ENCODE measurements around the gene SYT14. TPM values are rescaled to one million over a fixed set of nuclear protein-coding genes. Genes with fewer than 3 reads are reported as not detected.
"Not testable (repeated sequence)": the region's sequence is repeated elsewhere in the genome, so short reads cannot be mapped to it uniquely, and the experiment has no call there.

Gene SYT14
- polyA plus RNA-seq: not detected

DNA sequence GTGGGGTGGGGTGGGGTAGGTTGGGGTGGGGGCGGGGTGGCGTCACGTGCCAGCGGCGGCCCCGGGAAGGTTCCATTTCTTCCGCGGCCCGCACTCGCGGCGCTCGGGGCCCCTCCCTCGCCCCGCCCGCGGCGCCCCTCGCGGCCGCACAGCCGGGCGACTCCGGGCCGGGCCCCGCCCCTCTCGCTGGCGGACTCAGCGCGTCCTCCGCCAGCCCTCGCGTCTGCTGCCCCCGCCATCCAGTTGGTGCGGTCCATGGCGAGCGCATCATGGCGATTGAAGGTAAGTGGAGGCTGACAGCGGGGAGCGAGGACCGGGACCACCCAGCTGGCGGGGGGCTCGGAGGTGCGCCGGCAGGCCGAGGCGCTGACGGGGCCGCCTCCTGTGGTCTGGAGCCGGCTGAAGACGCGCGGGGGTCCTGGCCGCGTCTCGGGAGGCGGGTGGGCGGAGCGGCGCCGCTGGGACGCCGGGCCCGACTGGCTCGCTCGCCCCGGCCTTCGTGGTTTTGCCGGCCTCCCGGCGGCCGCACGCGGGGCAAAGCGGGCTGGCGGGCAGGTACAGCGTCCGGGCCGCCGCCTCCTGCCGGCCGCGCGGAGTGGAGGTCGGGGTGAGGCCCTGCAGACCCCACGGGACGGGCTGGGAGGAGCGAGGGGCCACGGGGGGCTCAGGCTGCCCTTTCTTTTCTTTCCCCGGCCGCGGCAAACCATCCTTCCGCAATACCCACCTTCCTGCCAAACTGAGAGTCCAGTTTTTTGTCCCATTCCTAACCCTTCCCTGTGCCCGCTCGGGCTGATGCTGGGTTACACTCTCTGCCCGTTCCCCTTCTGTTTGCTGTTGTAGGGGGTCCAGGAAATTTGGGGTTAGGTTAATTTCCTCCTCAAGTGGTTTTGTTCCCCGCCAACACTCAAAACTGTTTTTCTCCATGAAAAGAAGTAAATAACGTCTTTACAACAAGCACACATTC, at the start of gene SYT14:
Gene SYT14 (plus strand): TSS at position 222 of the 964 bp plus-strand sequence. CDS start 48 bp downstream, at position 270.
- peaks cover 4 to 8% (median 8%) of the 10 kb centered on the region in 3 donors for H3K4me1 Mint-ChIP-seq
- peaks cover 23% of the 10 kb centered on the region for H3K27me3 Mint-ChIP-seq
- no peak within 1 kb of the TSS for H3K27ac Mint-ChIP-seq
- no peaks in the 10 kb centered on the region for H3K36me3 Mint-ChIP-seq
- H3K4me3 Mint-ChIP-seq: peak within 1 kb of the TSS in 3 of 4 donors; percentile 47 to 88 (median 84)
- peaks cover 1 to 11% (median 4%) of the 10 kb centered on the region in 3 donors for H3K9me3 Mint-ChIP-seq

DNA sequence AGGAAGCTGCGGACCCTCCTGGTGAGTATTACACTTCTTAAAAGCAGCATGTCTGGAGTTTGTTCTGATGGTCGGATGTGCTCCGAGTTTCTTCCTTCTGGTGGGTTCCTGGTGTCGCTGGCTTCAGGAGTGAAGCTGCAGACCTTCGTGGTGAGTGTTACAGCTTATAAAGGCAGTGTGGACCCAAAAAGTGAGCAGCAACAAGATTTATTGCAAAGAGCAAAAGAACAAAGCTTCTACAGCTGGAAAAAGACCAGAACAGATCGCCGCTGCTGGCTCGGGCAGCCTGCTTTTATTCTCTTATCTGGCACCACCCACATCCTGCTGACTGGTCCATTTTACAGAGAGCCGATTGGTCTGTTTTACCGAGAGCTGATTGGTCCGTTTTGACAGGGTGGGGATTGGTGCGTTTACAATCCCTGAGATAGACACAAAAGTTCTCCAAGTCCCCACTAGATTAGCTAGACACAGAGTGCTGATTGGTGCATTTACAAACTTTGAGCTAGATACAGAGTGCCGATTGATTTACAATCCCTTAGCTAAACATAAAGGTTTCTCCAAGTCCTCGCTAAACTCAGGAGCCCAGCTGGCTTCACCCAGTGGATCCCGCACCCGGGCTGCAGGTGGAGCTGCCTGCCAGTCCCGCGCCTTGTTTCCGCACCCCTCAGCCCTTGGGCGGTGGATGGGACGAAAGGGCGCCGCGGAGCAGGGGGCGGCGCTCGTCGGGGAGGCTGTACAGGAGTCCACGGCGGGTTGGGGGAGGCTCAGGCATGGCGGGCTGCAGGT, 49.5 kb upstream of the SYT14 start:
- not testable (repeated sequence) for H3K4me1 Mint-ChIP-seq, H3K27ac Mint-ChIP-seq, H3K4me3 Mint-ChIP-seq, H3K27me3 Mint-ChIP-seq, H3K36me3 Mint-ChIP-seq, H3K9me3 Mint-ChIP-seq

DNA sequence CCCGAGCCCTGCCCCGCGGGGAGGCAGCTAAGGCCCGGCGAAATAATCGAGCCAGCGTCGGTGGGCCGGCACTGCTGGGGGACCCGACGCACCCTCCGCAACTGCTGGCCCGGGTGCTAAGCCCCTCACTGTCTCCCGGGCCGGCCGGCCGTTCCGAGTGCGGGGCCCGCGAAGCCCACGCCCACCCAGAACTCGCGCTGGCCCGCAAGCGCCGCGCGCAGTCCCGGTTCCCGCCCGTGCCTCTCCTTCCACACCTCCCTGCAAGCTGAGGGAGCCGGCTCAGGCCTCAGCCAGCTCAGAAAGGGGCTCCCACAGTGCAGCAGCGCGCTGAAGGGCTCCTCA, 49.0 kb upstream of the SYT14 start:
- Mint-ChIP-seq H3K36me3 (peaks cover 1% of the 10 kb centered on the region), H3K4me1 (no peaks in the 10 kb centered on the region), H3K9me3 (no peaks in the 10 kb centered on the region), H3K4me3 (no peak overlapping the region), H3K27ac (no peak overlapping the region), H3K27me3 (peaks cover 6% of the 10 kb centered on the region)

DNA sequence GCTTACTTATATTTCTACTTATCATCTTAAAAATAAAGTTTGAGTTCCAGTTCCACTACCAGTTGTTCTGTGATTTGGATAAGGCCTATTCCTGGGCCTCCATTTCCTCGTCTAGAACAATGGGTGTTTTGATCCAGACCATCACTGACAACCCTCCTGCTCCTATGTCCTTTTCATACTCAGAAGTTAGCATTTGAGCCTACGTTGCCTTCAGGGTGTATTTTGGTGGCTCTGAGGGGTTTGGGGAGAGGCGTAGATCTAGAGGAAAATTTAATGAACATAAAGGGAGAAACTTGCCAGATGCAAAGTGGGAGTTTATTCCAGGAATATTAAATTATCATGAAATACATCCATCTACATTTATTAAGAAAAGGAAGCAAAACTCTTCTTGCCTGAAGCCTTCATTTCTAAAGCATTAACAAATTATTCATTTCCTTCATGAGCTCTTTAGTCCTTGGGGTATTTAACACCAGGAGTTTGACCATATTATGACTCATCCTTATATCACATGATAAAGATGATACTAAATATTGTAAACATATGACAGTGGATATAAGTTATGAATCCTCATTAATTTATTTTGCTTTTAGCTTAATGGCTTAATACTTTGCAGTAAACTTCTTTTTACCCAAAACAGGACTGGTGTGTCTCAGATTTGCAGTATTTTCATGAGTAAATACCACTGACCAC, 47.2 kb upstream of the SYT14 start:
- no peak overlapping the region for H3K27ac Mint-ChIP-seq

DNA sequence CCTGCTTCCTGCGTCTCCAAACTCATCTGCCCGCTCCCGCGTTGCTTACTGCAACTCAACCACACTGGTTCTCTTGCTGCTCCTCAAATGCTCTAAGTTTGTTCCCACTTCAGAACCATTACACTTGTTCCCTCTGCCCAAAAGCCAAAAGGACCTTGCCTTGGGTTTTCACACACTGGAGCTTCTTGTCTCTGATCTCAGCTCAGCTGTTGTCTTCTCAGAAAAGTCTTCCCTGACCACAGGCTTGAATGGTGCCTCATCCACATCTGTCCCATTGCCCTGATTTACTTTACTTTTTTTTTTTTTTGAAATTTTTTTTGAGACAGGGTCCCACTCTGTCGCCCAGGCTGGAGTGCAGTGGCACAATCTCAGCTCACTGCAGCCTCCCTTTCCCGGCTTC, 44.3 kb upstream of the SYT14 start:
- Mint-ChIP-seq H3K9me3 (no peaks in the 10 kb centered on the region), H3K4me1 (no peaks in the 10 kb centered on the region), H3K4me3 (no peak overlapping the region), H3K27ac (peak overlapping the region in 1 of 3 donors; percentile 13), H3K36me3 (peaks cover 1% of the 10 kb centered on the region), H3K27me3 (peaks cover 6% of the 10 kb centered on the region)

More for the DNA sequence above, 47.2 kb upstream of the SYT14 start:
- peaks cover 9% of the 10 kb centered on the region for H3K27me3 Mint-ChIP-seq
- H3K36me3 Mint-ChIP-seq: peaks cover 1% of the 10 kb centered on the region
- H3K4me1 Mint-ChIP-seq: no peaks in the 10 kb centered on the region
- H3K4me3 Mint-ChIP-seq: no peak overlapping the region
- no peaks in the 10 kb centered on the region for H3K9me3 Mint-ChIP-seq

DNA sequence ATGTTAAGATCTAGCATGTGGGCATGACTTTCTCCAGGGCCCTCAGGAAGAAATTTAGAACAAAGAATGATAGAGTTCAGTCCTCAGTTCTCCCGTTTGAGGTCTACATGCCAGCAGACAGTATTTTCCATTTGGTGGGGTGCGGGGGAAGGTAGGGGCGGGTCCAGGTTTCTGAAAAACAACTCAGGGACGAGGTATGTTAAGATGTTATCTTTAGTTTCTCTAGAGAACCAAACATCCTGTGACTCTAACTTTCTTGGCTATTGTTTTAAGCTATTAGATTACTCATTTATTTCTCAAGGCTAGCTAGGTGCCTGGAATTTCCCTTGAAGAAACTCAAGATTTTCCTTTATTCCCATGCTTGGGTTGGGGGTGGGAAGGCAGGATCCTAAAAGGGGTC, 42.3 kb upstream of the SYT14 start:
- H3K4me1 Mint-ChIP-seq: no peaks in the 10 kb centered on the region
- peaks cover 6% of the 10 kb centered on the region for H3K27me3 Mint-ChIP-seq
- H3K9me3 Mint-ChIP-seq: peaks cover 0 to 3% (median 0%) of the 10 kb centered on the region in 3 donors
- H3K36me3 Mint-ChIP-seq: peaks cover under 1% of the 10 kb centered on the region
- H3K27ac Mint-ChIP-seq: no peak overlapping the region
- no peak overlapping the region for H3K4me3 Mint-ChIP-seq

DNA sequence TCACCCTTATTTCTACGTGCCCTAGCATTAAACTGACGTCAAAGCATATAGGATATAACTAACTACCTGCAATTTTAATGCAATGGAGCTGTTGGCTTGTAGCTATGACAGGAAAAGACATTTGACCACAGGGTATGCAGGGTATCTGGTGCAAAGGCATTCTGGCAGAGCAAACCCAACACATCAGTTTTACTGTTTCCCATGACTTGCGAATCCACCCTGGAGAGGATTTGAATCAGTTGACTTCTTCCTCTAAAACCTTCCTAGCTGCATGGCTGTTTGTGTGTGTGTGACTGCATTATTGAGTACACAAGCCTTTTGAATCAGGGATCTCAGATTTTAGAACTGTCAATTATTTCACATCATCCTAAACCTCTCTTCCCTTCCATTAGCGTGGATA, 41.7 kb upstream of the SYT14 start:
- H3K27me3 Mint-ChIP-seq: peaks cover 6% of the 10 kb centered on the region
- no peak overlapping the region for H3K27ac Mint-ChIP-seq
- H3K9me3 Mint-ChIP-seq: peaks cover 0 to 3% (median 0%) of the 10 kb centered on the region in 3 donors
- H3K4me3 Mint-ChIP-seq: no peak overlapping the region
- H3K36me3 Mint-ChIP-seq: no peaks in the 10 kb centered on the region
- H3K4me1 Mint-ChIP-seq: no peaks in the 10 kb centered on the region

DNA sequence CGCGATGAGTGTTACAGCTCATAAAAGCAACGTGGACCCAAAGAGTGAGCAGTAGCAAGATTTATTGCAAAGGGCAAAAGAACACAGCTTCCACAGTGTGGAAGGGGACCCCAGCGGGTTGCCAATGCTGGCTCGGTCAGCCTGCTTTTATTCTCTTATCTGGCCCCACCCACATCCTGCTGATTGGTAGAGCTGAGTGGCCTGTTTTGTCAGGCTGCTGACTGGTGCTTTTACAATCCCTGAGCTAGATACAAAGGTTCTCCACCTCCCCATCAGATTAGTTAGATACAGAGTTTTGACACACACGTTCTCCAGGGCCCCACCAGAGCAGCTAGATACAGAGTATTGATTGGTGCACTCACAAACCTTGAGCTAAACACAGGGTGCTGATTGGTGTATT, 39.7 kb upstream of the SYT14 start:
- H3K4me3 Mint-ChIP-seq, H3K27ac Mint-ChIP-seq, H3K27me3 Mint-ChIP-seq, H3K4me1 Mint-ChIP-seq, H3K36me3 Mint-ChIP-seq, H3K9me3 Mint-ChIP-seq: not testable (repeated sequence)

DNA sequence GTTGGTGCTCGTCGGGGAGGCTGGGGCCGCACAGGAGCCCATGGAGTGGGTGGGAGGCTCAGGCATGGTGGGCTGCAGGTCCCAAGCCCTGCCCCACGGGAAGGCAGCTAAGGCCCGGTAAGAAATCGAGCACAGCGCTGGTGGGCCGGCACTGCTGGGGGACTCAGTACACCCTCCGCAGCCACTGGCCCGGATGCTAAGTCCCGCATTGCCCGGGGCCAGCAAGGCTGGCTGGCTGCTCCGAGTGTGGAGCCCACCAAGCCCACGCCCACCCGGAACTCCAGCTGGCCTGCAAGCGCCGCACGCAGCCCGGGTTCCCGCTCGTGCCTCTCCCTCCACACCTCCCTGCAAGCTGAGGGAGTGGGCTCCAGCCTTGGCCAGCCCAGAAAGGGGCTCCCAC, 39.2 kb upstream of the SYT14 start:
- H3K4me1 Mint-ChIP-seq, H3K36me3 Mint-ChIP-seq, H3K27ac Mint-ChIP-seq, H3K9me3 Mint-ChIP-seq, H3K27me3 Mint-ChIP-seq, H3K4me3 Mint-ChIP-seq: not testable (repeated sequence)

DNA sequence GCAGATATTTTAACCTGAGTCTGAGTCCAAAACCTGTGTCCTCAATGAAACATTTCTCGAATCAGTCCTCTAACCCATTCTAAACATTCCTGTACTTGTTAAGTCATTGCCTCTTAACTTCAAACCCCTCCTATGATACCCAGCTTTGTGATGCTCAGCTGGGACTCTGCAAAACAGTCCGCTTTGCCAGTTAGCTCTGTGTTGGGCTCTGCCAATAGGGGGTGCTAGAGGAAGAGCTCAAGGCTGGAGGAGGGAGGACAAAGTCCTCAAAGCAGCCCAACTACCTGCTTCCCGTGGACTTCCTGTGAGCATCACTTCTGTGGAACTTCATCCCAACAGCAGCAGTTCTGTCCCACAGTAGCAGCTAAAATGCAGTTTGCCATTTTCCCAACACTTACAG, 38.1 kb upstream of the SYT14 start:
- peaks cover 6% of the 10 kb centered on the region for H3K27me3 Mint-ChIP-seq
- H3K4me1 Mint-ChIP-seq: no peaks in the 10 kb centered on the region
- peaks cover 0 to 4% (median 0%) of the 10 kb centered on the region in 3 donors for H3K9me3 Mint-ChIP-seq
- no peak overlapping the region for H3K4me3 Mint-ChIP-seq
- H3K27ac Mint-ChIP-seq: no peak overlapping the region
- no peaks in the 10 kb centered on the region for H3K36me3 Mint-ChIP-seq

DNA sequence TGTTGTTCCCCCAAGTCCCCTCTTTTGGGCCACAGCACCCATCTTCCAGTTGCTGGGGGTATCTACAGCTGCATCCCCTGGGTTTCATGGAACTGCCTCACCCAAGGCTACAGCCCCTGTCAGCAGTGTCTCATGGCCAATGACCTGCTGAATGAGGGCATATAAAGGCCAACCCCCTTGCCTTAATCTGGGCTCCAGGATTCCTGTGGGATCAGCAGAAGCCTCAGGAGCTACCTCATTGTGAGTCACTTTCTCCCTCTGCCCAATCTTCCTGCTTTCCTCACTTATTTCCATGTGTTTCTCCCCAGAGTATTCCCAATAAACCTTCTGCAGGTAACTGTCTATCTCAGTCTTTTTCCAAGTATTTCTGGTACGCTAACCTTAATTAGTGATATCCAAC, 37.3 kb upstream of the SYT14 start:
- H3K36me3 Mint-ChIP-seq: no peaks in the 10 kb centered on the region
- H3K4me1 Mint-ChIP-seq: no peaks in the 10 kb centered on the region
- no peak overlapping the region for H3K27ac Mint-ChIP-seq
- no peak overlapping the region for H3K4me3 Mint-ChIP-seq
- H3K9me3 Mint-ChIP-seq: peaks cover 0 to 4% (median 0%) of the 10 kb centered on the region in 3 donors
- peaks cover 2% of the 10 kb centered on the region for H3K27me3 Mint-ChIP-seq

DNA sequence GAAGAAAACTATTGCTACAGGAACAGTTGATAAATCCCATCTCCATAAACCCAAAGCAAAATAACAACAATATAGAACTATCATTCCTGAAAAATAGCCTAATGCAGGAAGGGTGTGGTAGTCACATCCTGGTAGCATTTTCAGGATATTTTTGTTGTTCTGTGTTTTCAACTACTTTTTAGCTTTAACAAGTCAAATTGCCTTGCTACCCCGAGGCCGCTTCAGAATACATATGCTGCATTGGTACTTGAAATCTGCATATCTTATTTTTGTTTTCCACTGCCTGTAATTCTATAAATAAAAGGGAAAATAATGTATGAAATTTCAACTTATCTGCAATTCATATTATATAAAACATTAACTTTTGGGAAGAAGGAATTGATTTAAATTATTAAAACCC, 36.8 kb upstream of the SYT14 start:
- peaks cover 2% of the 10 kb centered on the region for H3K27me3 Mint-ChIP-seq
- H3K4me3 Mint-ChIP-seq: no peak overlapping the region
- H3K9me3 Mint-ChIP-seq: peaks cover 0 to 4% (median 0%) of the 10 kb centered on the region in 3 donors
- no peak overlapping the region for H3K27ac Mint-ChIP-seq
- H3K4me1 Mint-ChIP-seq: no peaks in the 10 kb centered on the region
- H3K36me3 Mint-ChIP-seq: no peaks in the 10 kb centered on the region

DNA sequence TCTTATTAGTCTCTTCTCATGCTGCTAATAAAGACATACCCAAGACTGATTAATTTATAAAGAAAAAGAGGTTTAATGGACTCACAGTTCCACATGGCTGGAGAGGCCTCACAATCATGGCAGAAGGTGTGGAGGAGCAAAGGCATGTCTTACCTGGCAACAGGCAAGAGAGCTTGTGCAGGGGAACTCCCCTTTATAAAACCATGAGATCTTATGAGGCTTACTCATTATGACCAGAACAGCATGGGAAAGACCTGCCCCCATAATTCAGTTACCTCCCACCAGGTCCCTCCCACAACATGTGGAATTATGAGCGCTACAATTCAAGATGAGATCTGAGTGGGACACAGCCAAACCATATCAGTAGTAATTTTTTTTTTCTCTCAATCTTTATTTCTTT, 33.2 kb upstream of the SYT14 start:
- H3K27me3 Mint-ChIP-seq, H3K36me3 Mint-ChIP-seq, H3K4me1 Mint-ChIP-seq, H3K4me3 Mint-ChIP-seq, H3K27ac Mint-ChIP-seq, H3K9me3 Mint-ChIP-seq: not testable (repeated sequence)

DNA sequence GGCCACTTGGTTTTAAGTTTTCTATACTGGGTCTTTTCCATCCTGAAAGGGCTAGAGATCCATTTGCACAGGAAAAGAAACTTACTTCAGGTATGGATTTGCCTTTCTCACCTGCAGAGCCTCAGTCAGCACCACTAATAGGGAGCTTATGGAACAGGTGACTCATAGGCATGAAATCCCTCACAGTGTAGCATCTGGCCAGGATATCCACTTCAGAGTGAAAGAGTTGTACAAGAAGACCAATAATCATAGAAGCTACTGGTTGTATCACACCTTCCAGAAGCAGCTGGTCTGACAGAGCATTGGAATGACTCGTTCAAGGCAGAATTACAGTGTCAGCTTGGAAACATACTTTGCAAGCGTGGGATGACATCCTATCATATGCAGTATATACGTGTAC, 26.3 kb upstream of the SYT14 start:
- Mint-ChIP-seq H3K4me3 (no peak overlapping the region), H3K27ac (peak overlapping the region in 1 of 3 donors; percentile 1), H3K36me3 (no peaks in the 10 kb centered on the region), H3K27me3 (no peaks in the 10 kb centered on the region), H3K4me1 (no peaks in the 10 kb centered on the region), H3K9me3 (peaks cover 0 to 5% (median 4%) of the 10 kb centered on the region in 3 donors)

DNA sequence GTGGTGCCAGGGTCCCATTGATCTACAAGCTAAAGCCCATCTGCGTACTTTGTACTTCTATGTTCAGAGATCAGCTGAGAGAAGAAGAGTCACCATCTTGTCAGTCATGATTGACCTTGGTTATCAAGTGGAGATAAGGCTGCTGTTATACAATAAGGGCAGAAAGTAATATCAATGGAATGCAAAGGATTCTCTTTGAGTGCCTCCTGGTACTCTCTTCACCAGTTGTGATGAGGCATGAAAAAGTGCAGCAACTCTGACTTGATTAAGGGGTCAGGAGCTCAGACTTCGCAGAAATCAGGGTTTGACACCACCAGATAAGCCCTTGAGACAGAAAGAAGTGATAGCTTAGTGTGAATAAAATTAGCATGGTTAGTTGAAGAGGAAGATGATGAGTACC, 25.7 kb upstream of the SYT14 start:
- Mint-ChIP-seq H3K4me1 (no peaks in the 10 kb centered on the region), H3K36me3 (no peaks in the 10 kb centered on the region), H3K4me3 (no peak overlapping the region), H3K27me3 (no peaks in the 10 kb centered on the region), H3K9me3 (peaks cover 0 to 5% (median 4%) of the 10 kb centered on the region in 3 donors), H3K27ac (no peak overlapping the region)
